Lower leg skin (tissue), 4 donors: ENCODE results near the gene OR5AR1. TPM values are rescaled to one million over a fixed set of nuclear protein-coding genes. Genes with fewer than 3 reads are reported as not detected.

ENCODE experiments used
- DNase-seq, 2 donors: peaks; one replicate each; pipeline ENCODE4 v3.0.0-alpha.2; 2019; ENCODE audit warnings: low spot score in 2 of 2
- H3K4me3 ChIP-seq: fragments of 200-600 bp; sonication (generic); 2 replicates; pipeline ENCODE4 v1.5.1; 2017; ENCODE audit warnings: mild to moderate bottlenecking, low read depth; ENCODE audit not compliant: poor library complexity, severe bottlenecking
- POLR2A ChIP-seq, 2 donors: fragments of 450-650 bp; IDR thresholded peaks; one replicate each; pipeline ENCODE4 v1.6.1; 2016 to 2017; ENCODE audit warnings: antibody characterized with exemption in 2 of 2, mild to moderate bottlenecking in 1 of 2, moderate library complexity in 1 of 2
- WGBS, 2 donors: methylation state at CpG; one replicate each; pipeline ENCODE4 v1.1.5; 2018; 5-methylcytosine and 5-hydroxymethylcytosine counted together
- intact Hi-C: fragments of 100-400 bp; cut with DNase I; formaldehyde crosslinking; loops from one replicate; pipeline ENCODE4 v1.15.0; 2023; ENCODE audit warnings: low total_unique reads
- total RNA-seq, 4 donors: library from RNA; depleted of rRNA; stranded (reverse); fragments of >200 nt; gene quantifications; one replicate each; pipeline ENCODE4 v1.1.0, GENCODE V29; 2016
- TF ChIP-seq, protein P1 (sequence below), 3 donors: fragments of 450-650 bp; IDR thresholded peaks; one replicate each; pipeline ENCODE4 v1.5.1; 2016; ENCODE audit warnings: antibody characterized with exemption in 3 of 3, mild to moderate bottlenecking in 3 of 3, moderate library complexity in 2 of 3

OR5AR1 gene
- total RNA-seq, 4 donors from 2014 or later, result not detected

DNA sequence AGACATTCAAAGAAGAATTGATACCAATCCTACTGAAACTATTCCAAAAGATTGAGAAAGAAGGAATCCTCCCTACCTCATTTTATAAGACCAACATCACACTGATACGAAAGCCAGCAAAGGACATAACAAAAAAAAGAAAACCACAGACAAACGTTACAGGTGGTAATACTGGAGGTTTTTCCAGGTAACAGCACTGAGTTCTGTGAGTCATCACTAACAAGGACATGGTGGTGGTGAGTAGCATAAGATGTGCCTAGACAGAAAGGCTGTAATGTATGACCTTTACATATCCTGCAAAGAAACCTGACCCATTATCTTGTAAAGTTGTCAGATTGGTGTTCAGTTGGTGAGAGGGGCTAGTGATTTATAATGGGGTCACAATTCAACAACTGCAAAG, 50.7 kb downstream of the OR5AR1 start:
- intact Hi-C loops, result no loop called here
- no peak overlapping the region for H3K4me3 ChIP-seq
- TF ChIP-seq, protein P1, sequence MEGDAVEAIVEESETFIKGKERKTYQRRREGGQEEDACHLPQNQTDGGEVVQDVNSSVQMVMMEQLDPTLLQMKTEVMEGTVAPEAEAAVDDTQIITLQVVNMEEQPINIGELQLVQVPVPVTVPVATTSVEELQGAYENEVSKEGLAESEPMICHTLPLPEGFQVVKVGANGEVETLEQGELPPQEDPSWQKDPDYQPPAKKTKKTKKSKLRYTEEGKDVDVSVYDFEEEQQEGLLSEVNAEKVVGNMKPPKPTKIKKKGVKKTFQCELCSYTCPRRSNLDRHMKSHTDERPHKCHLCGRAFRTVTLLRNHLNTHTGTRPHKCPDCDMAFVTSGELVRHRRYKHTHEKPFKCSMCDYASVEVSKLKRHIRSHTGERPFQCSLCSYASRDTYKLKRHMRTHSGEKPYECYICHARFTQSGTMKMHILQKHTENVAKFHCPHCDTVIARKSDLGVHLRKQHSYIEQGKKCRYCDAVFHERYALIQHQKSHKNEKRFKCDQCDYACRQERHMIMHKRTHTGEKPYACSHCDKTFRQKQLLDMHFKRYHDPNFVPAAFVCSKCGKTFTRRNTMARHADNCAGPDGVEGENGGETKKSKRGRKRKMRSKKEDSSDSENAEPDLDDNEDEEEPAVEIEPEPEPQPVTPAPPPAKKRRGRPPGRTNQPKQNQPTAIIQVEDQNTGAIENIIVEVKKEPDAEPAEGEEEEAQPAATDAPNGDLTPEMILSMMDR (IDR thresholded peaks at IDR 0.05), result no peak
- no peak for TF ChIP-seq POLR2A (IDR thresholded peaks at IDR 0.05)
- 51 to 72% methylated on average over 2 of the region's 2 CpGs for WGBS, 2 donors
- DNase-seq, result no peak

Other genes with a start within 250 kb of the OR5AR1 start
- not detected for gene OR5M3, start 190.3 kb upstream of the OR5AR1 start, total RNA-seq
- not detected for gene OR5M8, start 172.3 kb upstream of the OR5AR1 start, total RNA-seq
- under 1 TPM in 1 of 4 donors, not detected in 3; 0.38 TPM for gene OR5M11, start 120.4 kb upstream of the OR5AR1 start, total RNA-seq
- not detected for gene OR5M10, start 86.0 kb upstream of the OR5AR1 start, total RNA-seq
- gene OR5M1, start 48.8 kb upstream of the OR5AR1 start, total RNA-seq, result not detected
- not detected for gene OR5AP2, start 21.2 kb upstream of the OR5AR1 start, total RNA-seq
- not detected for gene OR9G1, start 35.4 kb downstream of the OR5AR1 start, total RNA-seq
- not detected for gene OR9G4, start 85.0 kb downstream of the OR5AR1 start, total RNA-seq